C4-2B (cell line): ENCODE measurements around the gene PBLD.
"Not testable (repeated sequence)": the region's sequence is repeated elsewhere in the genome, so short reads cannot be mapped to it uniquely, and the experiment has no call there.

Source experiments
- H3K27ac ChIP-seq: fragments of 450-650 bp; 2 replicates; pipeline ENCODE4 v1.5.1; 2017
- ZFX ChIP-seq: fragments of 450-650 bp; IDR thresholded peaks from 2 replicates; pipeline ENCODE4 v1.6.1; 2017
- TF ChIP-seq, protein P1 (sequence below): fragments of 450-650 bp; conservative IDR thresholded peaks from 2 replicates; pipeline ENCODE4 v1.5.1; 2017; ENCODE audit warnings: mild to moderate bottlenecking

Gene PBLD

DNA sequence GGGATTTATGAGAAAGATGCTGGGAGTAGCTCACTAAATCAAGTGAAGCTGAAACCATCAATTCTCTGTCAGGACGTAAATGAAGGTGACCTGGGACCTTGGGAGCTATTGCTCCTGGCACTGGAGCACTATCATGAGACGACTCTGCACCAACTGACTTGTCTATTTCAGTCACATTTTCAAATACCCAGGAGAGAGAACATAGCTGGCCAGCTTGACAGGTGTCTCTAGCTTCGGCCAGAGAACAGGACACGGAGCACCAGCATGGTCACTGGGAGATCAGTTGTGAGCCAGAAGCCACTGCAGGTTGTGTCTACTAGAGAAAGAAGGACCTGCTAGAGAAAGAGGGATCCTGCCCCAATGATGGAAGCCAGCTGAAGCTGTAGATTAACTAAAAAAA lies 83.4 kb downstream of the PBLD start:
- TF ChIP-seq, protein P1, sequence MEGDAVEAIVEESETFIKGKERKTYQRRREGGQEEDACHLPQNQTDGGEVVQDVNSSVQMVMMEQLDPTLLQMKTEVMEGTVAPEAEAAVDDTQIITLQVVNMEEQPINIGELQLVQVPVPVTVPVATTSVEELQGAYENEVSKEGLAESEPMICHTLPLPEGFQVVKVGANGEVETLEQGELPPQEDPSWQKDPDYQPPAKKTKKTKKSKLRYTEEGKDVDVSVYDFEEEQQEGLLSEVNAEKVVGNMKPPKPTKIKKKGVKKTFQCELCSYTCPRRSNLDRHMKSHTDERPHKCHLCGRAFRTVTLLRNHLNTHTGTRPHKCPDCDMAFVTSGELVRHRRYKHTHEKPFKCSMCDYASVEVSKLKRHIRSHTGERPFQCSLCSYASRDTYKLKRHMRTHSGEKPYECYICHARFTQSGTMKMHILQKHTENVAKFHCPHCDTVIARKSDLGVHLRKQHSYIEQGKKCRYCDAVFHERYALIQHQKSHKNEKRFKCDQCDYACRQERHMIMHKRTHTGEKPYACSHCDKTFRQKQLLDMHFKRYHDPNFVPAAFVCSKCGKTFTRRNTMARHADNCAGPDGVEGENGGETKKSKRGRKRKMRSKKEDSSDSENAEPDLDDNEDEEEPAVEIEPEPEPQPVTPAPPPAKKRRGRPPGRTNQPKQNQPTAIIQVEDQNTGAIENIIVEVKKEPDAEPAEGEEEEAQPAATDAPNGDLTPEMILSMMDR, result no peak
- TF ChIP-seq ZFX, result no peak
- no peak overlapping the region for H3K27ac ChIP-seq

DNA sequence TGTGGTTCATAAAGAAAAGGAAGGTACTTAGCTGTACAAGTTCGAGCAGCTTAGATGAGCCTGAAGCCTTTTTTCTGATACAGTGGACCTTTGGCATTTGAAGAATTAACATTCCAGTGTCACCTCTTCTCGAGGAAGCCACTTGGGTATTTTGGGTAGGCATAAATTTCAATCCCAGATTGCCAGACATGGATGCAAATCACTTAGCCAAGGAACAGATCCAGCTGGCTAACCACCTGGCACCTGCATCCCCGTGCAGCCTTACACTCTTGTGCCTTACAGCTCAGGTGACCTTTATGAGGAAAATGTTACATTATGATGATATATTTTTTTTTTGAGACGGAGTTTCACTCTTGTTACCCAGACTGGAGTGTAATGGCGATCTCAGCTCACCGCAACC lies 84.8 kb downstream of the PBLD start:
- TF ChIP-seq, protein P1, result no peak
- TF ChIP-seq ZFX, result no peak
- no peak overlapping the region for H3K27ac ChIP-seq

DNA sequence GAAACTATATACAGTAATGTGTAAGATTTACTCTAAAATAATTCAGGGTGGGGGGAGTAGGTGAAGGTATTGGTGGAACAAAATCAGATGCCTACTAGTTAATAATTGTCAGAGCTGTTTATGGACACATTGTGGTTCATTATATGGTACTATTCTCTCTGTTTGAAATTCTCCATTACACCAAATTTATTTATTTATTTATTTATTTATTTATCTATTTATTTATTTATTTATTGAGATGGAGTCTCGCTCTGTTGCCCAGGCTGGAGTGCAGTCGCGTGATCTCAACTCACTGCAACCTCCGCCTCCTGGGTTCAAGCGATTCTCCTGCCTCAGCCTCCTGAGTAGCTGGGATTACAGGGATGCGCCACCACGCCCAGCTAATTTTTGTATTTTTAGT lies 86.3 kb downstream of the PBLD start:
- not testable (repeated sequence) for H3K27ac ChIP-seq

DNA sequence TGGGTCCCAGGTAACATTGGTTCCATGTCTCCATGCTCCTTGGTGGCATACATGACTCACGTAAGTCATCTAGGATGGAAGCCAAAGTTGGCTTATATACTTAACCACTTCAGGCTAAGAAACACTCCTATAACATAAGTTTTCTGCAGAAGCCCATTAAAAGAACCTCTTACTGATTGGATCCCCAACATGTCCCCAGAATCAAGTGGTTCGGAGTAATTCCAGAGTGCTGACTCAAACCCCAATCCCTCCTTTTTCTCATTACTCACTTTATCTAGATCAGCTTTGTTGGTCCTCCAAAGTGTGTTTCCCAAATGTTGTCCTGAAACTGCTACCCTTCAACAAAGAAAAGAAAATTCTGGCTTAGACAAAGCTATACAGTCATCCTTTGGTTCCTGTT lies 90.7 kb downstream of the PBLD start:
- no peak overlapping the region for H3K27ac ChIP-seq

GRCh38 chr10:68239596-68240150 lies 93.1 kb downstream of the PBLD start:
- H3K27ac ChIP-seq, result no peak overlapping the region
- TF ChIP-seq, protein P1, result no peak
- no peak for TF ChIP-seq ZFX

More for the DNA sequence above, 90.7 kb downstream of the PBLD start:
- TF ChIP-seq, protein P1, result no peak
- TF ChIP-seq ZFX, result no peak

DNA sequence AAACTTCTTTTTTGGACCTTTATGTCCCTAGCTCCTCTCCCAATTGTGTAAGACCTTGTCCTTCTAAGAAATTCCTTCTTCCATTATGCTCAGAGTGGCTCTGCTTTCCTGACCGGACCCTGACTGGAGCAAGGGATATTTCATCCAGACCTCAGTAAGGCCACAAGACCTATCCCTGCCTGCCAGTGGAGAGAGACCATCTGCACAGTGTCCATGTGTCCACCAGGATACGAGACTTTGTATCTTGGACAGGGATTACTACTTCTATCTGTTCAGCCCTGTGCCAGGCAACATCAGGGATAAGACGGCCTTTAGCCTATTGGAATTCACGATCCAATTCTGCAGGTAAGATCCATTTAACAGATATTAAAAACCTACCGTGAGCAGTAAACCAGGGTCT lies 93.7 kb downstream of the PBLD start:
- no peak for TF ChIP-seq ZFX
- TF ChIP-seq, protein P1, result no peak
- no peak overlapping the region for H3K27ac ChIP-seq

DNA sequence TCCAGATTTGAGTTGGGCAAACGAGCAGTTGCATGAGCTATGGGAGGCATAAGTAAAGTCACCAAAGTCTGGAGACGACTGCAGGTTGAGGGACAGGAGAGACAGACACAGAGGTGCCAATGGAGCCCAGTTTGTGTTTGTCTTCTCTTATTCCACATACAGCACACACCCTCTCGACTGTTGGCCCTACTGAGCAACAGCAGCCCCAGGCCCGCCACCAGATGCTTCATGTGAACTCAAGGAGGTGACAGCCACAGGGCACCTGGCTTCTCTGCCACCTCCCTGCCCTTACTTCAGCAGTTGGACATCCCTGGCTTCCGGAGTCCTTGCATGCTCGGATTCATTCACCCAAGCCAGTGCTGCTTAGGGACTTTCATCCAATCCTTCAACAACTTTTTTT lies 94.4 kb downstream of the PBLD start:
- TF ChIP-seq, protein P1, result no peak
- TF ChIP-seq ZFX, result no peak
- H3K27ac ChIP-seq, result no peak overlapping the region

GRCh38 chr10:68237173-68237572 lies 95.6 kb downstream of the PBLD start:
- TF ChIP-seq ZFX, result no peak
- TF ChIP-seq, protein P1, result no peak
- H3K27ac ChIP-seq, result no peak overlapping the region
